Uterus (tissue), 2 donors: ENCODE measurements around the gene MYADML2.

Experiments used
- CTCF ChIP-seq, 4 experiments: fragments of 200-600 bp in 2 of 4; fragments of 450-650 bp in 2 of 4; sonication (generic) in 2 of 4; IDR thresholded peaks; one replicate each; pipeline ENCODE4 v1.5.1; 2016 to 2019; ENCODE audit warnings: antibody characterized with exemption in 4 of 4, mild to moderate bottlenecking in 2 of 4, moderate library complexity in 1 of 4
- POLR2A ChIP-seq, 2 donors: fragments of 450-650 bp; IDR thresholded peaks; one replicate each; pipeline ENCODE4 v1.6.1; 2016; ENCODE audit warnings: antibody characterized with exemption in 2 of 2, mild to moderate bottlenecking in 1 of 2, moderate library complexity in 1 of 2

- no peak for TF ChIP-seq POLR2A (IDR thresholded peaks at IDR 0.05)
- TF ChIP-seq CTCF (IDR thresholded peaks at IDR 0.05) = no peak
Measured at GRCh38 chr17:81958633-81959342, 11.8 kb upstream of the MYADML2 start.
